OCI-LY1 (cell line): ENCODE data around the gene KLK5.

Experiments used
- CTCF ChIP-seq: fragments of 200-600 bp; sonication (generic), shearing (Covaris generic); IDR thresholded peaks from 2 replicates; pipeline ENCODE4 v1.5.1; 2017; ENCODE audit warnings: mild to moderate bottlenecking, antibody characterized with exemption, low read length, moderate library complexity, mixed read lengths
- EZH2 ChIP-seq: fragments of 200-600 bp; sonication (generic), shearing (Covaris generic); IDR thresholded peaks from 2 replicates; pipeline ENCODE4 v1.8.0; 2017; ENCODE audit warnings: borderline replicate concordance, mixed run types, mild to moderate bottlenecking, antibody characterized with exemption, low read length, moderate library complexity, mixed read lengths

DNA sequence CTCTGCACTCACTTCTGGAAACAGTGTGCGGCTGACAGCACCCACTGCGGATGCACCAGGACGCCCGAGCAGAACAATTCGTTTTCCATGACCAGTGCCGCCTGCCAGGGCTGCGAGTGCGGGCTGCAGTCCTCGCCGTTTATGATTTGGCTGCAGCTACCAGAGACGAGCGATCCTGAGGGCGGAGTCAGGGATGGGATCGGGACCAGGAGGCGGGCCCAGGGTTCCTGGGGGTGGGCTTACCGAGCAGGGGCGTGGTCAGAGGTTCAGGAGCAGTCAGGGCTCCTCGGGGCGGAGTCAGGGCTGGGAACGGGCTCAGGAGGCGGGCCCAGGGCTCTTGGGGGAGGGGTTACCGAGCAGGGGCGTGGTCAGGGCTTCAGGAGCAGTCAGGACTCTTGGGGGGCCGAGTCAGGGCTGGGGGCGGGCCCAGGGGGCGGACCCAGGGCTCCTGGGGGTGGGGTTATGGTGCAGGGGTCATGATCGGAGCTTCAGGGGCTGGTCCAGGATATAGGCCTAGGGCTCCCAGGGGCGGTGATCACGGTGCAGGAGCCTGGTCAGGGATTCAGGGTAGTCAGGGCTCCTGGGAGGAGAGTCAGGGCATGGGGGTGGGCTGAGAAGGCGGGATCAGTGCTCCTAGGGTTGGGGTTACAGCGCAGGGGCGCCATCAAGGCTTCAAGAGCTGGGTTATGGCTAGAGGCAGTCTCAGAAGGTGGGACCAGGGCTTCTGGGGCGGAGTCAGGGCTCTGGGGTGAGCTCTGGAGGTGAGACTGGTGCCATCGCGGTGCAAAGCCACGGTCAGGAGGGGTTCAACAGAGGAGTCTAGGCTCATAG, 43.4 kb downstream of the KLK5 start:
- TF ChIP-seq EZH2 (no peak), CTCF (no peak)
